ENCODE results near the gene GPR34.
"Not testable (repeated sequence)": the region's sequence is repeated elsewhere in the genome, so short reads cannot be mapped to it uniquely, and the experiment has no call there.

The GPR34 gene

GRCh38 chrX:41695426-41695825, 6.7 kb downstream of the GPR34 start:
- DNase-seq (ENCODE audit: low read depth): no peak

GRCh38 chrX:41703574-41704029, 14.8 kb downstream of the GPR34 start:
- no peak for DNase-seq (ENCODE audit: low read depth)

GRCh38 chrX:41705042-41705441, 16.3 kb downstream of the GPR34 start:
- DNase-seq (ENCODE audit: low read depth): no peak

- DNase-seq (ENCODE audit: low read depth): no peak
Measured at GRCh38 chrX:41705680-41706374, 17.1 kb downstream of the GPR34 start.

- DNase-seq (ENCODE audit: low read depth): no peak
Measured at GRCh38 chrX:41707218-41707617, 18.4 kb downstream of the GPR34 start.

- DNase-seq (ENCODE audit: low read depth): no peak
Measured at GRCh38 chrX:41708486-41708885, 19.7 kb downstream of the GPR34 start.

GRCh38 chrX:41711021-41711667, 22.4 kb downstream of the GPR34 start:
- DNase-seq (ENCODE audit: low read depth): no peak

- DNase-seq (ENCODE audit: low read depth): no peak
Measured at GRCh38 chrX:41716222-41716621, 27.4 kb downstream of the GPR34 start.

- DNase-seq (ENCODE audit: low read depth): no peak
Measured at GRCh38 chrX:41716767-41717473, 28.1 kb downstream of the GPR34 start.

GRCh38 chrX:41718481-41719235, 29.9 kb downstream of the GPR34 start:
- no peak for DNase-seq (ENCODE audit: low read depth)

GRCh38 chrX:41719610-41720009, 30.8 kb downstream of the GPR34 start:
- DNase-seq (ENCODE audit: low read depth): not testable (repeated sequence)

- DNase-seq (ENCODE audit: low read depth): no peak
Measured at GRCh38 chrX:41720125-41720779, 31.5 kb downstream of the GPR34 start.

GRCh38 chrX:41721590-41721989, 32.8 kb downstream of the GPR34 start:
- no peak for DNase-seq (ENCODE audit: low read depth)

- no peak for DNase-seq (ENCODE audit: low read depth)
Measured at GRCh38 chrX:41722214-41722613, 33.4 kb downstream of the GPR34 start.

- DNase-seq (ENCODE audit: low read depth): peak; percentile 13
Measured at GRCh38 chrX:41722816-41723618, 34.2 kb downstream of the GPR34 start.

GRCh38 chrX:41723826-41724225, 35.1 kb downstream of the GPR34 start, which contains the start of gene GPR82:
Gene GPR82, plus strand, starts transcription at chrX:41724181. Its CDS starts 2,846 bp downstream, at chrX:41727027.
- DNase-seq (ENCODE audit: low read depth): no peak

GRCh38 chrX:41728125-41728524, 39.4 kb downstream of the GPR34 start:
- no peak for DNase-seq (ENCODE audit: low read depth)

- peak; percentile 13 for DNase-seq (ENCODE audit: low read depth)
Measured at GRCh38 chrX:41730081-41730480, 41.3 kb downstream of the GPR34 start.

- no peak for DNase-seq (ENCODE audit: low read depth)
Measured at GRCh38 chrX:41732260-41732659, 43.5 kb downstream of the GPR34 start.

- no peak for DNase-seq (ENCODE audit: low read depth)
Measured at GRCh38 chrX:41733939-41734338, 45.2 kb downstream of the GPR34 start.

GRCh38 chrX:41734530-41734929, 45.8 kb downstream of the GPR34 start:
- no peak for DNase-seq (ENCODE audit: low read depth)

Data from GM04503 (cell line).